ENCODE measurements around the gene GPR146. TPM values are rescaled to one million over a fixed set of nuclear protein-coding genes. Genes with fewer than 3 reads are reported as not detected.

GPR146 gene
- total RNA-seq, 1 experiment from 2014 or later, result 0.95 TPM

DNA sequence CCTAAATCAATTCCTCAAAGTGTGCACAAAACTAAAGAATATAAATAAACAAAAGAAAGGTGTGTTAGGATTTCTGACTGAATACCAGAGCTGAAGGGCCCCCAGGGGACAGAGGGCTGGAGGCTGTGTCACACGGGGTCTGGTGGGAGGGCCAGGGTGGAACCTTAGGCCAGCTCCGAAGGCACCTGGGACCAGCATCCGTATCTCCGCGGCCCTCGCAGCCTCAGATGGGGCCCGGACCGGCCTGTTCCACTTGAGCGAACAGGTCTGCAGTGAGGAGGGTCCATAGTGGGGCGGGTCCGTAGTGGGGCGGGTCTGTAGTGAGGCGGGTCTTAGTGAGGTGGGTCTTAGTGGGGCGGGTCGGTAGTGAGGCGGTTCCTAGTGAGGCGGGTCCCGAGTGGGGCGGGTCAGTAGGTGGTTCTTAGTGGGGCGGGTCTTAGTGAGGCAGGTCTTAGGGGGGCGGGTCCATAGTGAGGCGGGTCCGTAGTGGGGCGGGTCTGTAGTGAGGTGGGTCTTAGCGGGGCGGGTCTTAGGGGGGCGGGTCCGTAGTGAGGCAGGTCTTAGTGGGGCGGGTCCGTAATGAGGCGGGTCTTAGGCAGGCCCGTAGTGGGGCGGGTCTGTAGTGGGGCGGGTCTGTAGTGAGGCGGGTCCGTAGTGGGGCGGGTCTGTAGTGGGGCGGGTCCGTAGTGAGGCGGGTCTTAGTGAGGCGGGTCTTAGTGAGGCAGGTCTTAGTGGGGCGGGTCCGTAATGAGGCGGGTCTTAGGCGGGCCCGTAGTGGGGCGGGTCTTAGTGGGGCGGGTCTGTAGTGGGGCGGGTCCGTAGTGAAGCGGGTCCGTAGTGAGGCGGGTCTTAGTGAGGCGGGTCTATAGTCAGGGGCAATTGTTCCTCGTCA, 15.1 kb downstream of the GPR146 start:
- intact Hi-C loops (cut with micrococcal nuclease; ENCODE audit: unreplicated experiment), result no loop called here
- H3K27me3 ChIP-seq (replicated peaks; ENCODE audit: insufficient read depth, low read depth, low read length, poor library complexity), result no peaks in the 10 kb centered on the region
- H3K4me3 ChIP-seq (ENCODE audit: low read depth, low read length, poor library complexity, severe bottlenecking), result peak overlapping the region; percentile 18
- H3K4me1 ChIP-seq (ENCODE audit: insufficient read depth, low read length, poor library complexity, severe bottlenecking), result peaks cover 37% of the 10 kb centered on the region
- peak overlapping the region; percentile 56 for H3K27ac ChIP-seq (ENCODE audit: low read depth, low read length, poor library complexity, severe bottlenecking)
- H3K9me3 ChIP-seq (ENCODE audit: low read depth, low read length, poor library complexity, severe bottlenecking), result no peaks in the 10 kb centered on the region
- CTCF ChIA-PET, result interaction anchor here (1.3 kb wide), 1 partner anchor 66 kb away, joined by 3 read pairs; no protein-coding TSS in a partner anchor
- peak; percentile 86 for DNase-seq (ENCODE audit: low spot score)
- POLR2A ChIA-PET (ENCODE audit: low non-redundant PET), result interaction anchor here (0.5 kb wide), 1 partner anchor 84 kb away, joined by 3 read pairs; the partner anchor contains the start of gene COX19
- TF ChIP-seq EZH2 (IDR thresholded peaks at IDR 0.05; ENCODE audit: borderline replicate concordance, low read depth, low read length, poor library complexity, severe bottlenecking) (no peak), CTCF (conservative IDR thresholded peaks at IDR 0.05; ENCODE audit: low read depth, low read length) (no peak)
- no peaks in the 10 kb centered on the region for H3K36me3 ChIP-seq (ENCODE audit: insufficient read depth, low read length, poor library complexity, severe bottlenecking)
- BruUV-seq (replicated peaks), result no TSS peak

DNA sequence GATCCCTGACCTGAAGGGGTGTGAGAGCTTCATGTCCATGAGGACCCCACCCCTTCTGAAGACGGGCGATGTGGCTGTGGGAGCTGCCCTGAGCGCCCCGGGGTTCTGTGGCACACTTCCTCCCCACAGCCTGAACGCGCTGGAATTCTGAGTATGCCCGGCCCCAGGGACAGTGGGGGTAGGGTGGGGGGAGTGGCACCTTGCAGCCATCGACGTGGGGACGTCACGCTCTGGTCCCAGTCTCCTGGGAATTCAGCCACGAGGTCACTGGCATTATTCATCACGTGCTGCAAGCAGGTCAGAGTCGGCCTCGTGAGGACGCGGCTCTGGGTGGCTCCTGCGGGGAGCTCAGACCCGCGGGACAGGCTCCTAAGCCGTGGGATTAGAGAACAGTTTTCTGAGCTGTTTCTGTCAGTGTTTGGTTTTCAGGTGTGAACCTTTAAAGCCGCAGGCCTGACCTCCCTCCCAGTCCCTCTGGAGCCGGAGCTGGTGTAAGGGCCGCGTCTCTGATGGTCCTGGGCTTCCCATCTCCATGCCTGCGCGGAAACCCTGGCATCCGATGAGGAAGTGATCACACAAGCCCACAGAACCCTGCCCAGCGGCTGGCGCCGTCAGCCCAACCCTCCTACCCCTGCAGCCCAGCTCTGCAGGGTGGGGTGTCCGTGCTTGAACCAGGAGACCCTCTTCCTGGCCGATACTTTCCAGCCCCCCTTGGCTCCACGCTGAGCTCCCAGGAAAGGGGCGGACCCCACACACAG, 16.1 kb downstream of the GPR146 start:
- Histone ChIP-seq H3K36me3 (ENCODE audit: insufficient read depth, low read length, poor library complexity, severe bottlenecking) (no peaks in the 10 kb centered on the region), H3K4me1 (ENCODE audit: insufficient read depth, low read length, poor library complexity, severe bottlenecking) (peaks cover 29% of the 10 kb centered on the region), H3K27me3 (replicated peaks; ENCODE audit: insufficient read depth, low read depth, low read length, poor library complexity) (no peaks in the 10 kb centered on the region), H3K27ac (ENCODE audit: low read depth, low read length, poor library complexity, severe bottlenecking) (peak overlapping the region; percentile 60), H3K4me3 (ENCODE audit: low read depth, low read length, poor library complexity, severe bottlenecking) (peak overlapping the region; percentile 18), H3K9me3 (ENCODE audit: low read depth, low read length, poor library complexity, severe bottlenecking) (no peaks in the 10 kb centered on the region)
- CTCF ChIA-PET, result no interaction called here
- DNase-seq (ENCODE audit: low spot score), result peak; percentile 41
- no peak for TF ChIP-seq CTCF (conservative IDR thresholded peaks at IDR 0.05; ENCODE audit: low read depth, low read length)
- TF ChIP-seq EZH2 (IDR thresholded peaks at IDR 0.05; ENCODE audit: borderline replicate concordance, low read depth, low read length, poor library complexity, severe bottlenecking), result no peak
- intact Hi-C loops (cut with micrococcal nuclease; ENCODE audit: unreplicated experiment), result no loop called here
- POLR2A ChIA-PET (ENCODE audit: low non-redundant PET), result no interaction called here
- BruUV-seq (replicated peaks), result no TSS peak

DNA sequence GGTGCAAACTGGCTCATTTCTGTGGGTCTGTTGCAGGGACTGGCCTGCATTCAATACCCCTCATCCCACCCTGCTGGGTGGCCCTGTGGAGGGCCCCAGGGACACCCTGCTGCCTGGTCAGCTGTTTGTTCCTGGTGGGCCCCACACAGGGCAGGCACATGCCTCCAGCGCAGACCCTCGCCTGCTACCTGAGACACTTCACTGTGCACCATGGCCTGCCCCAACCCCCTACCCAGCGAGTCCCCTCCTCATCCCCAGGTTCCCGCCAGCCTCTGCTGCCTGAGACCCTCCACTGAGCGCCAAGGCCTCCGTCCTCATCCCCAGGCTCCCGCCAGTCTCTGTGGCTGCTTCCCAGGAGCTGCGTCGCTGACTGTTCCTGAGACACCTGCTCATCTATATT, 16.8 kb downstream of the GPR146 start:
- CTCF ChIA-PET, result no interaction called here
- intact Hi-C loops (cut with micrococcal nuclease; ENCODE audit: unreplicated experiment), result no loop called here
- BruUV-seq (replicated peaks), result no TSS peak
- no peaks in the 10 kb centered on the region for H3K27me3 ChIP-seq (replicated peaks; ENCODE audit: insufficient read depth, low read depth, low read length, poor library complexity)
- H3K27ac ChIP-seq (ENCODE audit: low read depth, low read length, poor library complexity, severe bottlenecking), result no peak overlapping the region
- DNase-seq (ENCODE audit: low spot score), result no peak
- H3K9me3 ChIP-seq (ENCODE audit: low read depth, low read length, poor library complexity, severe bottlenecking), result no peaks in the 10 kb centered on the region
- H3K36me3 ChIP-seq (ENCODE audit: insufficient read depth, low read length, poor library complexity, severe bottlenecking), result no peaks in the 10 kb centered on the region
- no peak overlapping the region for H3K4me3 ChIP-seq (ENCODE audit: low read depth, low read length, poor library complexity, severe bottlenecking)
- H3K4me1 ChIP-seq (ENCODE audit: insufficient read depth, low read length, poor library complexity, severe bottlenecking), result peaks cover 24% of the 10 kb centered on the region
- POLR2A ChIA-PET (ENCODE audit: low non-redundant PET), result no interaction called here
- no peak for TF ChIP-seq CTCF (conservative IDR thresholded peaks at IDR 0.05; ENCODE audit: low read depth, low read length)

Measured in A673 (cell line).